GM23338 (cell line): ENCODE data around the gene ZNF638. TPM values are rescaled to one million over a fixed set of nuclear protein-coding genes. Genes with fewer than 3 reads are reported as not detected.

Source experiments
- ATAC-seq: fragments of 200-7000 bp; cut with Tn5 transposase; 3 replicates; pipeline ENCODE4 v1.9.1; 2020
- DNase-seq: peaks from one replicate; pipeline ENCODE4 v3.0.0-alpha.2; 2015; ENCODE audit warnings: low spot score
- H2AFZ ChIP-seq: fragments of 200-600 bp; sonication (generic); 2 replicates; pipeline ENCODE4 v1.8.0; 2016; ENCODE audit warnings: antibody characterized with exemption, mild to moderate bottlenecking, moderate library complexity
- H3F3A ChIP-seq: fragments of 200-600 bp; sonication (generic); replicated peaks from 2 replicates; pipeline ENCODE4 v1.8.0; 2017; ENCODE audit warnings: antibody characterized with exemption, mixed run types, low read depth
- H3K27ac ChIP-seq: fragments of 200-600 bp; sonication (generic); 2 replicates; pipeline ENCODE4 v1.6.1; 2016; ENCODE audit warnings: low read depth
- H3K27me3 ChIP-seq: fragments of 200-600 bp; sonication (generic); 2 replicates; pipeline ENCODE4 v1.8.0; 2016; ENCODE audit warnings: mild to moderate bottlenecking, mixed run types, moderate library complexity; ENCODE audit not compliant: insufficient read depth
- H3K36me3 ChIP-seq: fragments of 200-600 bp; sonication (generic); 2 replicates; pipeline ENCODE4 v1.8.0; 2016; ENCODE audit warnings: mild to moderate bottlenecking; ENCODE audit not compliant: insufficient read depth
- H3K4me1 ChIP-seq: fragments of 200-600 bp; sonication (generic); 2 replicates; pipeline ENCODE4 v1.8.0; 2016; ENCODE audit warnings: mild to moderate bottlenecking, moderate library complexity; ENCODE audit not compliant: insufficient read depth
- H3K4me2 ChIP-seq: fragments of 200-600 bp; sonication (generic); 2 replicates; pipeline ENCODE4 v1.7.1; 2017; ENCODE audit warnings: mixed run types
- H3K4me3 ChIP-seq: fragments of 200-600 bp; sonication (generic); 2 replicates; pipeline ENCODE4 v1.6.1; 2016; ENCODE audit warnings: mixed run types
- H3K79me2 ChIP-seq: fragments of 200-600 bp; sonication (generic); replicated peaks from 2 replicates; pipeline ENCODE4 v1.8.0; 2017; ENCODE audit warnings: mild to moderate bottlenecking; ENCODE audit not compliant: insufficient read depth
- H3K9me2 ChIP-seq: fragments of 200-600 bp; sonication (generic); 2 replicates; pipeline ENCODE4 v1.8.0; 2017; ENCODE audit not compliant: insufficient read depth
- H4K20me1 ChIP-seq: fragments of 200-600 bp; sonication (generic); replicated peaks from 2 replicates; pipeline ENCODE4 v1.8.0; 2017; ENCODE audit warnings: mild to moderate bottlenecking; ENCODE audit not compliant: insufficient read depth
- H3K27ac Mint-ChIP-seq: 2 replicates; pipeline ENCODE4 v1.8.0; 2020; ENCODE audit warnings: inconsistent platforms, mild to moderate bottlenecking, moderate library complexity, mixed read lengths
- H3K27me3 Mint-ChIP-seq: 3 replicates; pipeline ENCODE4 v1.8.0; 2022; ENCODE audit warnings: low read depth, mild to moderate bottlenecking, moderate library complexity, mixed read lengths, inconsistent platforms; ENCODE audit not compliant: insufficient read depth, poor library complexity
- H3K36me3 Mint-ChIP-seq: 3 replicates; pipeline ENCODE4 v1.8.0; 2021; ENCODE audit warnings: low read depth, mild to moderate bottlenecking, inconsistent platforms, moderate library complexity, mixed read lengths
- H3K4me1 Mint-ChIP-seq: 3 replicates; pipeline ENCODE4 v1.8.0; 2020; ENCODE audit warnings: mild to moderate bottlenecking, inconsistent platforms, mixed read lengths
- H3K4me3 Mint-ChIP-seq: 3 replicates; pipeline ENCODE4 v1.8.0; 2021; ENCODE audit warnings: moderate library complexity, mild to moderate bottlenecking, inconsistent platforms, mixed read lengths
- H3K9me3 Mint-ChIP-seq: 3 replicates; pipeline ENCODE4 v1.8.0; 2020; ENCODE audit warnings: moderate library complexity, mild to moderate bottlenecking, inconsistent platforms, mixed read lengths
- CTCF ChIP-seq, 2 experiments: fragments of 200-600 bp in 1 of 2; sonication (generic) in 1 of 2; conservative IDR thresholded peaks; 2 replicates each; pipeline versions ENCODE4 v1.5.1 to v1.6.1; 2016 to 2017; ENCODE audit warnings: antibody characterized with exemption in 2 of 2, low read depth in 2 of 2, mild to moderate bottlenecking in 2 of 2, moderate library complexity in 1 of 2
- ETS1 ChIP-seq: IDR thresholded peaks from 2 replicates; pipeline ENCODE4 v1.6.1; 2016; ENCODE audit warnings: antibody characterized with exemption
- EZH2 ChIP-seq: fragments of 200-600 bp; sonication (generic); IDR thresholded peaks from one replicate; pipeline ENCODE4 v1.8.0; 2017; ENCODE audit warnings: antibody characterized with exemption, mild to moderate bottlenecking, low read depth; ENCODE audit not compliant: unreplicated experiment
- EZH2phosphoT487 ChIP-seq: fragments of 200-600 bp; sonication (generic); IDR thresholded peaks from one replicate; pipeline ENCODE4 v1.8.1; 2018; ENCODE audit warnings: antibody characterized with exemption; ENCODE audit not compliant: unreplicated experiment
- JUNB ChIP-seq: IDR thresholded peaks from one replicate; pipeline ENCODE4 v1.6.1; 2016; ENCODE audit warnings: antibody characterized with exemption; ENCODE audit not compliant: unreplicated experiment
- NANOG ChIP-seq: IDR thresholded peaks from 2 replicates; pipeline ENCODE4 v1.6.1; 2016; ENCODE audit warnings: antibody characterized with exemption, borderline replicate concordance
- POLR2AphosphoS5 ChIP-seq: IDR thresholded peaks from 2 replicates; pipeline ENCODE4 v1.6.1; 2016; ENCODE audit warnings: antibody characterized with exemption, low read depth
- REST ChIP-seq: IDR thresholded peaks from one replicate; pipeline ENCODE4 v1.6.1; 2018; ENCODE audit warnings: antibody characterized with exemption; ENCODE audit not compliant: unreplicated experiment
- ZNF462 ChIP-seq: fragments of 250-450 bp; sonication (Bioruptor Pico); IDR thresholded peaks from 2 replicates; pipeline ENCODE4 v1.5.0; 2020; ENCODE audit warnings: mild to moderate bottlenecking, moderate library complexity
- polyA plus RNA-seq: library from polyadenylated mRNA; unstranded; fragments of >200 nt; fragmentation: Nextera tagmentation; extraction: Ambion mirVana; gene quantifications from 2 replicates; pipeline ENCODE4 v1.2.1, GENCODE V29; 2016
- total RNA-seq: library from RNA; depleted of rRNA; stranded (reverse); fragments of >200 nt; shearing (Covaris generic); gene quantifications from 2 replicates; pipeline ENCODE4 v1.2.3, GENCODE V29; 2014

The ZNF638 gene
- total and polyA plus RNA-seq, 2 experiments from 2014 or later = 185 to 190 TPM

GRCh38 chr2:71327916-71328315 lies 3.7 kb upstream of the ZNF638 start (continued):
- no peak for TF ChIP-seq ZNF462 (CRISPR knock-in tag)

GRCh38 chr2:71330155-71330554 lies 1.4 kb upstream of the ZNF638 start:
- no peak overlapping the region for H3K27ac Mint-ChIP-seq

More at GRCh38 chr2:71330155-71330554, 1.4 kb upstream of the ZNF638 start:
- no peak overlapping the region; the same call in 1 of the 2 replicates for H3K4me2 ChIP-seq
- peaks cover 60% of the 10 kb centered on the region for H3K79me2 ChIP-seq
- TF ChIP-seq REST = no peak
- TF ChIP-seq JUNB = no peak
- no peak for TF ChIP-seq EZH2
- TF ChIP-seq NANOG = no peak
- no peak for TF ChIP-seq POLR2AphosphoS5
- TF ChIP-seq ETS1 = no peak
- no peak for TF ChIP-seq EZH2phosphoT487
- no peak for TF ChIP-seq CTCF (conservative IDR thresholded peaks at IDR 0.05; ENCODE audit: low read depth in 2 of 2)
- no peaks in the 10 kb centered on the region for H3K27me3 ChIP-seq
- H3K4me3 ChIP-seq = no peak overlapping the region
- no peaks in the 10 kb centered on the region for H3K9me2 ChIP-seq
- no peak overlapping the region for H3K27ac ChIP-seq
- Mint-ChIP-seq H3K4me1 (peaks cover 21% of the 10 kb centered on the region), H3K27me3 (peaks cover 5% of the 10 kb centered on the region), H3K4me3 (no peak overlapping the region; the same call in 2 of the 3 replicates), H3K9me3 (no peaks in the 10 kb centered on the region; the same call in 2 of the 3 replicates), H3K36me3 (peaks cover 11% of the 10 kb centered on the region; the same call in 2 of the 3 replicates)
- H2AFZ ChIP-seq = no peak overlapping the region
- peaks cover 30% of the 10 kb centered on the region for H3K4me1 ChIP-seq
- no peaks in the 10 kb centered on the region for H3K36me3 ChIP-seq
- ATAC-seq = no peak
- no peaks in the 10 kb centered on the region for H3F3A ChIP-seq
- H4K20me1 ChIP-seq = peaks cover 20% of the 10 kb centered on the region
- DNase-seq = no peak
